ENCODE measurements around the gene KIFC1. TPM values are rescaled to one million over a fixed set of nuclear protein-coding genes. Genes with fewer than 3 reads are reported as not detected.

KIFC1 gene
- total and polyA plus RNA-seq, 9 of the 15 experiments (the other 6 are each of a cell fraction or from before 2014, with no cell fraction given), result 1.3 to 95.2 (median 76.9) TPM

GRCh38 chr6:33391278-33391921 is at the start of gene KIFC1 (continued):
- TF ChIP-seq XRCC3 (IDR thresholded peaks at IDR 0.05) (no peak), NELFE (IDR thresholded peaks at IDR 0.05; ENCODE audit: insufficient read depth, insufficient read length) (no peak), POLR3A (IDR thresholded peaks at IDR 0.05; ENCODE audit: borderline replicate concordance, extremely low read depth, insufficient read depth, insufficient read length) (no peak), SUPT5H (IDR thresholded peaks at IDR 0.05) (no peak; the same call in 1 of the 2 replicates), ZNF3 (CRISPR knock-in tag; IDR thresholded peaks at IDR 0.05) (no peak), ZNF239 (CRISPR knock-in tag; IDR thresholded peaks at IDR 0.05) (no peak; the same call in 1 of the 2 replicates), CLOCK (CRISPR knock-in tag; IDR thresholded peaks at IDR 0.05; ENCODE audit: borderline replicate concordance) (no peak), ZNF217 (CRISPR knock-in tag; IDR thresholded peaks at IDR 0.05) (no peak), FOSL1 (tag; conservative IDR thresholded peaks at IDR 0.05) (no peak; the same call in 1 of the 2 replicates), CREB5 (CRISPR knock-in tag; IDR thresholded peaks at IDR 0.05) (no peak), MEF2A (IDR thresholded peaks at IDR 0.05; ENCODE audit: control insufficient read depth, low read depth, low read length) (no peak), PCBP2 (IDR thresholded peaks at IDR 0.05; ENCODE audit: low read depth, low read length, poor library complexity, severe bottlenecking) (no peak), BRCA1 (IDR thresholded peaks at IDR 0.05) (no peak), BRCA1 (CRISPR knock-in tag; IDR thresholded peaks at IDR 0.05) (no peak), ZNF778 (CRISPR knock-in tag; IDR thresholded peaks at IDR 0.05) (no peak), SREBF1 (IDR thresholded peaks at IDR 0.05; ENCODE audit: borderline replicate concordance, low read depth, low read length) (no peak), PRDM10 (IDR thresholded peaks at IDR 0.05; ENCODE audit: partially characterized antibody) (no peak), DIDO1 (tag; IDR thresholded peaks at IDR 0.05; ENCODE audit: low read depth) (peak; percentile 11; the same call in 1 of the 2 replicates), PCBP1 (IDR thresholded peaks at IDR 0.05; ENCODE audit: low read depth, low read length, poor library complexity, severe bottlenecking) (no peak), SPI1 (IDR thresholded peaks at IDR 0.05; ENCODE audit: borderline replicate concordance, low read depth, low read length) (peak; percentile 79), ZNF589 (CRISPR knock-in tag; IDR thresholded peaks at IDR 0.05; ENCODE audit: low read depth) (peak; percentile 58; the same call in 1 of the 2 replicates), SIN3B (IDR thresholded peaks at IDR 0.05; ENCODE audit: low read depth) (no peak; the same call in 1 of the 2 replicates)
